ENCODE data around the gene SLC5A1.

DNA sequence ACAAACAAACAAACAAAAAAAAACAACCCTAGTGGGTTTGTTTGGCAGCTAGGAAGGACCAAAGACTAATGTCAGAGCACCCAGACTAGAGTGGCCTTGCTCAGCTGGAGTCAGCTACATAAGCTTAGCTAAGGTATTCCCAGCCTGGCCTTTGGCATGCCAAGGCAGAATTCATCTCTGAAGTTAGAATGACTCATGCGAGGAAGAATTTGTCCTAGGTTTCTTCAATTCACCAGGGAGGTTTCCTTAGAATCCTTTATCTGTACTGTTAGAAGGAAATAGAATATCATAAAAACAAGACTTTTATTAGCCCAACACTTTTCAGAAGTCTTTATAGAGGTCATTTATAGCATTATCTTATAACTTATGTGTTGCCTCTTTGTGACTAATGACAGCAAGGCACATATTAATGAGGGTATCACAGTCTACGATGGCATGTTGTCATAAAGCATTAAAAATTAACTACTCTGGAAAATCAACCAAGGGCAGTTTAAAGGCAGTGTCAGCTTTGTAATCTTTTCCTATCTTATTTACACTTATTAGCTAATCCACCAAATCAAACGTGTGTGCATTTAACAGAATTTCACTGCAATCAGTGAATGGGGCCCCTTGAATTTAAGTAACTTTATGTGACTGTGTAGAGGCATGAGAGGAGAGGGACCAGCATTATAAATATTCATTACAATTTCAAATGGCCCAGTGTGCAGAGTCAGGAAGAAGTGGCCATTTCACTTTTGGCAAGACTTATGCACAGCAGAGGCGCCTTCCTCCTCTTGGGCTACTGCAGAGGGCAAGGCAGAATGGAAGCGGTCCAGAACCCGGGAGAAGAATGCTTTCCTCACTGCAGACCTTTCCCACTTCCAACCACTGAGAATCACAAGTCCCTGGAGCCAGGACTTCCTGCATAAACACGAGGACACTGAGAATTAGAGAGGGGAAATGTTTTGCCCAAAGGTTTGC lies 36.3 kb downstream of the SLC5A1 start:
- no peak for TF ChIP-seq EZH2phosphoT487 (IDR thresholded peaks at IDR 0.05; ENCODE audit: borderline replicate concordance, low read length)
- TF ChIP-seq, protein P1, sequence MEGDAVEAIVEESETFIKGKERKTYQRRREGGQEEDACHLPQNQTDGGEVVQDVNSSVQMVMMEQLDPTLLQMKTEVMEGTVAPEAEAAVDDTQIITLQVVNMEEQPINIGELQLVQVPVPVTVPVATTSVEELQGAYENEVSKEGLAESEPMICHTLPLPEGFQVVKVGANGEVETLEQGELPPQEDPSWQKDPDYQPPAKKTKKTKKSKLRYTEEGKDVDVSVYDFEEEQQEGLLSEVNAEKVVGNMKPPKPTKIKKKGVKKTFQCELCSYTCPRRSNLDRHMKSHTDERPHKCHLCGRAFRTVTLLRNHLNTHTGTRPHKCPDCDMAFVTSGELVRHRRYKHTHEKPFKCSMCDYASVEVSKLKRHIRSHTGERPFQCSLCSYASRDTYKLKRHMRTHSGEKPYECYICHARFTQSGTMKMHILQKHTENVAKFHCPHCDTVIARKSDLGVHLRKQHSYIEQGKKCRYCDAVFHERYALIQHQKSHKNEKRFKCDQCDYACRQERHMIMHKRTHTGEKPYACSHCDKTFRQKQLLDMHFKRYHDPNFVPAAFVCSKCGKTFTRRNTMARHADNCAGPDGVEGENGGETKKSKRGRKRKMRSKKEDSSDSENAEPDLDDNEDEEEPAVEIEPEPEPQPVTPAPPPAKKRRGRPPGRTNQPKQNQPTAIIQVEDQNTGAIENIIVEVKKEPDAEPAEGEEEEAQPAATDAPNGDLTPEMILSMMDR (IDR thresholded peaks at IDR 0.05; ENCODE audit: low read depth, low read length, poor library complexity, severe bottlenecking): no peak
